CD4-positive, alpha-beta T cell treated with Interleukin-17A for 1 hour (primary cell): ENCODE measurements around the gene CASP10.
"Not testable (repeated sequence)": the region's sequence is repeated elsewhere in the genome, so short reads cannot be mapped to it uniquely, and the experiment has no call there.

Experiments
- DNase-seq: peaks from one replicate; pipeline ENCODE4 v3.0.0-alpha.2; 2020

The CASP10 gene

DNA sequence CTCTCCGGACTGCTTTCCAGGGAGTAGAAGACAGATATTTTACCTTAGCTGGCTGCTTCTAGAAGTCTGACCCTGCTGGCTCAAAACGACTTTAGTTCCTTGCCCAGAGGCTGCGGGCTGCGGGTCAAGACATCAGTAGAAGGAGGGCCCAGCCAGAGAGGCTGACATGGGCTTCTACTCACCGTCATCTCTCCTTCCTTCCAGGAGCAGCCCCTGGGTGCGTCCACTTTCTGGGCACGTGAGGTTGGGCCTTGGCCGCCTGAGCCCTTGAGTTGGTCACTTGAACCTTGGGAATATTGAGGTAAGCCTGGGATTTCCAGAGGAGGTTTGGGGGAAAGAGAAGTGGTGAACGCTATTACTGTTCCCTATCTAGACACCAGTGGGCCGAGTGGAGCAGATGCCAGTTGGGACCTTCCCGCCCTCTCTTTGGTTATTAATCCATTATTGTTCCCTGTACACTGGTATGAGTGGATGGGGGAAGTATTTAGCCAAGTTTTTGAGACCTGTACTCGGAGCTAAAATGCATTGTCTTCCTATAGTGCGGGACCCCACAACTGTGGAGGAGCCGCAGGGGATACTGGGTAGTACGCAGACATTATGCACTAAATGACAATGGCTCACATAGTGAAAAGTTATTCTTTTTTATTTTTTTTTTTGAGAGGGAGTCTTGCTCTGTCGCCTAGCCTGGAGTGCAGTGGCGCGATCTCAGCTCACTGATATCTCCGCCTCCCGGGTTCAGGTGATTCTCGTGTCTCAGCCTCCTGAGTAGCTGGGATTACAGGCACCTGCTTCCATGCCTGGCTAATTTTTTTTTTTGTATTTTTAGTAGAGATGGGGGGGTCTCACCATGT lies 51.1 kb downstream of the CASP10 start:
- peak; percentile 38 for DNase-seq

DNA sequence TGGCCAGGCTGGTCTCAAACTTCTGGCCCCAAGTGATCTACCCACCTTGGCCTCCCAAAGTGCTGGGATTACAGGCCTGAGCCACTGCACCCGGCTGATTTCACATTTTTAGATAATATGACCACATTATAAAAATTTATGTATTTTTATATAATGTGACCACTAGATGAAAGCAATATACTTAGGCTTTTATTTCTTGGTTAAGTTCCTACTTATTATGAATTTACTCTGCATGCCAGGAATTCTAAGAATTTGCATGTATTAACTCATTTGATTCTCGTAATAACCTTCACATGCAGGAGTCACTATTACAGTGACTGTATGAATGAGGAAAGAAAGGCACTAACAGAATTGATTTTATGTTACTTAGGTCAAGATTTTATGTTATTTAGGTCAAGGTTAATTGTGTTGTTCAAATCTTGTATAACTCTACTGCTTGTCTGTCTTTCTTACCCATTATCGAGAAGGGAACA lies 51.8 kb downstream of the CASP10 start:
- DNase-seq = no peak

DNA sequence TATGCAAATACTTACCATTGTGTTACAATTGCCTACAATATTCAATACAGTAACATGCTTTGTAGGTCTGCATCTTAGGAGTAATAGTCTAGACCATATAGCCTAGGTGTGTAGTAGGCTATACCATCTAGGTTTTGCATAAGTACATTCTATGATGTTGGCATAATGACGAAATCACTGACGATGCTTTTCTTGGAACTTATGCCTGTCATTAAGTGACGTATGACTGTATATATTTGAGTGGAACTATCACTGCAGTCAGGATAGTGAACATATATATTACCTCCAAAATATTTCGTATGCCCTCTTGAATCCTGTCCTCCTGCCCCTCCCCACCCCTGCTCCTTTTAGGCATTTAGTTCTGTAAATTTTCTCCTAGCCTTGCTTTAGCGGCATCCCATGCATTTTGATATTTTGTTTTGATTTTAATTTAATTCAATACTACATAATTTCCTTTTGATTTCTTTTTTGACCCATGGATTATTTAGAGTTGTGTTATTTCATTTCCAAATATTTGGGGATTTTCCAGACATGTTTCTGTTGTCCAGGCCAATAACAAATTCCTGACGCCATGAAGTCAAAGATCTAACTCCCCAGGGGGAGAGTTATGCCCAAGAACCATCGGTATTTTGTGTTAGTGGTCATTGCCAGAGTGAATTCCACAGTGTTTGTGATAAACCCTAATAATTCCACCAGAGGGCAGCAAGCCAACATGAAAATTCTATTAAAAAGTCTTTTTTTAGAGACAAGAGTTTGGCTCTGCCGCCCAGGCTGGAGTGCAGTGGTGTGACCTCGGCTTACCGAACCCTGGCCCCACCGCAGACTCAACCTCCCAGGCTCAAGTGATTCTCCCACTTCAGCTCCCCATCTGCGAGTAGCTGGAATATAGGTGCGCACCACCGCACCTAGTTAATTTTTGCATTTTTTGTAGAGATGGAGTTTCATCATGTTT lies 53.2 kb downstream of the CASP10 start:
- DNase-seq = peak; percentile 85

GRCh38 chr2:201237486-201238123 lies 54.7 kb downstream of the CASP10 start:
- DNase-seq = no peak

GRCh38 chr2:201239167-201239935 lies 56.4 kb downstream of the CASP10 start:
- DNase-seq = not testable (repeated sequence)

DNA sequence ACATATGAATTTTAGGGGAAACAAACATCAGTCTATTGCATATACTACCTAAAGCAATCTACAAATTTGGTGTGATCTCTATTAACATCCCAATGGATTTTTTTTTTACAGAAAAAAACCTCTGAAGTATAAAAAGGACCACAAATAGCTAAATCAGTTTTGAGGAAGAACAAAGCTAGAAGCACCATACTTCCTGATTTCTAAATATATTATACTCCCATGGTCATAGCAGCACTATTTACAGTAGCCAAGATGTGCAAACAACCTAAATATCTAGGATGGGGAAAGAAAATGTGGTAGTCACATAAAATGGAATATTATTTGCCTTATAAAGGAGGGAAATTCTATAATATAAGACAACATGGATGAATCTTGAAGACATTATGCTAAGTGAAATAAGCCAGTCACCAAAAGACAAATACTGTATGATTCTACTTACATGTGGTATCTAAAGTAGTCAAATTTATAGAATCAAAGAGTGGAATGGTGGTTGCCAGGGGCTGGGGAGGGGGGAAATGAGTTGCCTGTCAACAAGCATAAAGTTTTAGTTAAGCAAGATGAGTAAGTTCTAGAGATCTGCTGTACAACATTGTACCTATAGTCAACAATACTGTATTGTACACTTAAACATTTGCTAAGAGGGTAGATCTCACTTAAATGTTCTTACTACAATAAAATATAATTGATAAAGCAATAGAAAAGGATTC lies 59.8 kb downstream of the CASP10 start:
- DNase-seq = no peak

- no peak for DNase-seq
Measured at GRCh38 chr2:201244829-201245228, 61.9 kb downstream of the CASP10 start.

DNA sequence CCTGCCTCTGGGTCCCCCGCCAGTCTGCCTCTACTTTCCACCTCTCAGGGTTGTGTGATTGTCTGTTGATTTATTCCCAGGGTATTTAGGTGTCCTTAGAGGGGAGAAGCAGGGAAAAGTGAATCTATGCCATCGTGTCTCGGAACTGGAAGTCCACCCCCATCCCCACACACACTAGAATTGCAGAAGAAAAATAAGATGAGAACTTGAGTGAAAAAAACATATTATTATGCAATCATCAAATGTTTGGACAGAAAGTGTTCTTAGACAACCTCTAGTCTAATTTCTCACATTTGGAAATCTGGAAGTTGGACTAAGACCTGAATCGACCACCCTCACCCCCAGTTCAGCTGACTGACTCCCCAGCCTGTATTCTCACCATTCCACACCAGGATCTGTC lies 63.3 kb downstream of the CASP10 start:
- DNase-seq = no peak

- DNase-seq = no peak
Measured at GRCh38 chr2:201248288-201248844, 65.4 kb downstream of the CASP10 start.

- no peak for DNase-seq
Measured at GRCh38 chr2:201249889-201250288, 66.9 kb downstream of the CASP10 start.

DNA sequence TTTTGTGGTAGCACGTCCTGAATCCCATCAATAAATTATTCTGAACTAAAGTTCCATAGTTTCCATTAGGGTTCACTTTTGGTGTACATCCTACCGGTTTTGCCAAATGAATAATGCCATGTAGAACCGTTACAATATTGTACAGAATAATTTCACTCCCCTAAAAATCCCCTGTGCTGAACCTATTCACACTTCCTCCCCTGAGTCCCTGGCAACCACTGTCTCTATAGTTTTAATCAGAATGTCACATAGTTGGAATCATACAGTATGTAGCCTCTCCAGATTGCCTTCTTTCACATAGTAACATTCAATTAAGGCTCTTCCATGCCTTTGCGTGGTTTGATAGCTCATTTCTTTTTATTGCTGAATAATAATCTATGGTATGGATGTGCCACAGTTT lies 67.8 kb downstream of the CASP10 start:
- DNase-seq = no peak

DNA sequence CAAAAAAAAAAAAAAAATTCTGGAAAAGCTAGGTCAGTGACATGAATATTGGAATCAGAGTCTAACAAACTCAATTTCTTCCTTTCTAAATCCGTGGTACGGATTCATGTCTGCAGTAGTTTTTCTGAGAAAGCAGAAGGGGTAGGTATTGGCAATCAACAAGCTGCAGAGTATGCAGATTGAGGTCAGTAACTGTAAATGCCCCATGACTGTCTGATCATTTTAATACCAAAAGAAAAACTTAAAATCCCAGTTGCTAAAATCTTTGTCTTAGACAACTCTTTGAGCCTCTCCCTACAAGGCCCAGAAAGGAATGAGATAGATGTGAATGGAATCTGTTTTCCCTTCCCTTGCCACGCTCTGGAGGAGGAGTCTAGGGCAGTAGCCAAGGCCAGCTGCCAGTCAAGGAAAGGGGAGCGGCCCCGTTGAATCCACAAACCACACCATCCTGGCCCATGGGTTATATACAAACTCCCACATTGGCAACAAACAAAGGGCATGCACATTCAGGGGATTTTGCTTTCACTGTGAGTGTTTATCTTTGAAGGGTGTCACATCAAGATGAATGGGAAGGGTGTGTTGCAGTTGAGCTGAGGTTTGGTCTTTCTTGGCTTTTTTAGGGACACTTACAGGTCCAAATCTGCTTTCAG lies 71.3 kb downstream of the CASP10 start:
- DNase-seq = peak; percentile 42

GRCh38 chr2:201255408-201256033 lies 72.6 kb downstream of the CASP10 start:
- no peak for DNase-seq

DNA sequence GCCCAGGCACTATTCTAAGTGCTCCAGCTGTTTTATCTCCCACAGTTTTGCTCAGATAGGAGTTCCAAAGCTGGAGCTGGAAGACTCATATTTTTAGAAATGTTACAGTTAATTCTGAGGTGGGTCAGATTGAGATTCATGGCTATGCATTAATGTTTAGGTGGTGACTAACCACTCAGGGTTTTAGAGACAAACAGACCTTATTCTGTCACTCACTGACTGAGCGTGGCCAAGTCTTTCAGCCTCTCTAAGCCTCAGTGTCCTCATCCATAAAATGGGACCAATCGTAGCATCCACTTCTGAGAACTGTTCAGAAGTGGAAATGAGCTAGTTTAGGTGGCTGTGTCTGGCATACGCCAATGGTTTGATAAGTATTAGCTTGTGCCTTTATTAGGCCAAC lies 73.1 kb downstream of the CASP10 start:
- no peak for DNase-seq

DNA sequence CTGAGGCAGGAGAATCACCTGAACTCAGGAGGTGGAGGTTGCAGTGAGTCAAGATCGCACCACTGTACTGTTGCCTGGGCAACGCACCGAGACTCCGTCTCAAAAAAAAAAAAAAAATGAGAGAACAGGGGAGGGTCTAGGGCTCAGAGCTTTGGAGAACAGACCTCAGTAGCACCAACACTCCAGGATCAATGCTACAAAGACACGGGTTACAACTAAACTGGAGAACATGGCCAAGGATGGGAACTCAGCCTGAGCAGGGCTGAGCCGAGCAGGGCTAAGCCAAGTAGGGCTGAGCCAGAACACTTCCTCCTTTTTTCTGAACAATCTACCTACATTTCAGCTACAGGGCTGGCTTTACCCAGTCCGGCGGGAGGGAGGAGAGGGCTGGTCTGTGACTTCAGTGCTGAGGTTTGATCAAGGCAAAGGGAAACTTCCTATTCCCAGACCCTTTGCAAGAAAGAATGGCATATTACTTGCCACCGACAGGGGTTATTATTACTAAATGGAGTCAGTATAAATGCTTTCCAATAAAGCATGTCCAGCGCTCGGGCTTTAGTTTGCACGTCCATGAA lies 74.5 kb downstream of the CASP10 start:
- peak; percentile 77 for DNase-seq

DNA sequence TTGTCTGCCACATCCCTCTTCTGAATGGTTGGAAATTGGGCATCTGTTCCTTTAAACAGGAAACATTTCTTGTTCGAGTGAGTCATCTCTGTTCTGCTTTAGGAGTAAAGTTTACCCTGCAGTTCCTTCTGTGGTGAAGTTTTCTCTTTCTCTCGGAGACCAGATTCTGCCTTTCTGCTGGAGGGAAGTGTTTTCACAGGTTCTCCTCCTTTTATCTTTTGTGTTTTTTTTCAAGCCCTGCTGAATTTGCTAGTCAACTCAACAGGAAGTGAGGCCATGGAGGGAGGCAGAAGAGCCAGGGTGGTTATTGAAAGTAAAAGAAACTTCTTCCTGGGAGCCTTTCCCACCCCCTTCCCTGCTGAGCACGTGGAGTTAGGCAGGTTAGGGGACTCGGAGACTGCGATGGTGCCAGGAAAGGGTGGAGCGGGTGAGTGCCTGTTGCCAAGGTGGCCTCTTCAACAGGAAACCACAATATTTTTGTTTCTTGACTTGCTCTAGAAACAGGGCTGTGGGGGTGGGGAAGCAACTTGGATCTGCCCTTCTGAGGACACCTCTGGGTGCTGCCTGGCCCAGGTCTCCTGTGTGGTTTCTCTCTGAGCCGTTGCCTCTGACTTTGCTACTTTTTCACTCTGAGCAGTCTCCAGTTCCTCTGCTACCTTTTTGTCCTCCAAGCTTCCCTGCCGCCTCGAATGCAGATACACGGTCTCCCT lies 75.2 kb downstream of the CASP10 start:
- DNase-seq = peak; percentile 98

GRCh38 chr2:201258666-201259615 lies 76.0 kb downstream of the CASP10 start:
- no peak for DNase-seq

DNA sequence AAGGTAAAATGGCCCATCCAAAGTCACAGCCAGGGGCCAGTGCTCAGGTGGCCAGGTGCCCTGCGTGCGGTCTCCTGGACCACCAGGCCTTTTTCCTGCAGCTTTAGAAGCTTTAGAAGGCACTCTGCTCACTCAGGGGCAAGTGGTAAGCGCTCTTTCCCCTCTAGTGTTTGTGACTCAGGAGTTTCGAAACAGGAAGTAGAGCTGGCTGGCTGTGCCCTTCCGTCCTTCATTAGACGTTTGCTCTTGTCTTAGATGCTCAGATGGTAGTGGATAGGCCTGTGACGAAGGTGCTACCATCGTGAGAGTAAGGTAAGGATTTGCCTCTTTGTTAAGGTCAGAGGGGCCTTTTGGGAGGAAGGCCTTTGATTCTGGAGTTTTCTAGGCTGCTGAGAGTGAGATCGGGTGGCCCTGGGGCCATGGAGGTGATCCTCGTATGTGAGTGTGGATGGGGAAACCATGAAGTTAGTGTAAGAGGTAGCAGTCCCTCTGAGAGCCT lies 77.4 kb downstream of the CASP10 start, which contains the start of gene CASP8:
Gene CASP8, plus strand, starts transcription at position 235 of the 499 bp plus-strand sequence. CDS start 5,951 bp downstream, outside the sequence.
- peak; percentile 88 for DNase-seq
